Esophagus squamous epithelium (tissue), 5 donors: Measurements from ENCODE around the gene SLC25A45. TPM values are rescaled to one million over a fixed set of nuclear protein-coding genes. Genes with fewer than 3 reads are reported as not detected.
A peak's percentile ranks its signal among the peaks of the same experiment; 100 is the strongest.

Experiments
- DNase-seq: peaks from one replicate; lab custom pipeline; 2025; lab: John Stamatoyannopoulos, UW
- H3K27ac ChIP-seq, 4 donors: fragments of 200-600 bp; sonication (generic); one replicate each; pipeline ENCODE4 v1.5.1; 2016 to 2019; ENCODE audit warnings: mild to moderate bottlenecking in 1 of 4
- H3K27me3 ChIP-seq, 4 donors: fragments of 200-600 bp; sonication (generic); 1 replicate in 3 of 4; 2 replicates in 1 of 4; pipeline versions ENCODE4 v1.5.1 to v1.6.0; 2017 to 2021; ENCODE audit warnings: antibody characterized with exemption in 1 of 4
- H3K36me3 ChIP-seq, 3 donors: fragments of 200-600 bp; sonication (generic); one replicate each; pipeline ENCODE4 v1.5.1; 2016 to 2019
- H3K4me1 ChIP-seq, 3 donors: fragments of 200-600 bp; sonication (generic); one replicate each; pipeline ENCODE4 v1.5.1; 2017 to 2019
- H3K4me3 ChIP-seq, 4 donors: fragments of 200-600 bp; sonication (generic); 1 replicate in 3 of 4; 2 replicates in 1 of 4; pipeline ENCODE4 v1.5.1; 2016 to 2019; ENCODE audit warnings: mild to moderate bottlenecking in 2 of 4, moderate library complexity in 1 of 4
- H3K9me3 ChIP-seq, 3 donors: fragments of 200-600 bp; sonication (generic); one replicate each; pipeline ENCODE4 v1.5.1; 2016 to 2019
- CTCF ChIP-seq, 6 experiments: fragments of 450-650 bp in 4 of 6; fragments of 200-600 bp in 2 of 6; sonication (generic) in 2 of 6; IDR thresholded peaks; one replicate each; pipeline ENCODE4 v1.5.1; 2016 to 2019; ENCODE audit warnings: antibody characterized with exemption in 6 of 6, mild to moderate bottlenecking in 4 of 6, moderate library complexity in 4 of 6
- POLR2A ChIP-seq, 4 donors: fragments of 450-650 bp; IDR thresholded peaks; one replicate each; pipeline ENCODE4 v1.6.1; 2017; ENCODE audit warnings: antibody characterized with exemption in 4 of 4, mild to moderate bottlenecking in 4 of 4, moderate library complexity in 3 of 4
- WGBS, 2 donors: methylation state at CpG; one replicate each; pipeline ENCODE4 v1.1.5; 2018; 5-methylcytosine and 5-hydroxymethylcytosine counted together
- intact Hi-C: fragments of 100-400 bp; cut with DNase I; formaldehyde crosslinking; loops from one replicate; pipeline ENCODE4 v1.15.0; 2022
- total RNA-seq, 4 donors: library from RNA; depleted of rRNA; stranded (reverse); fragments of >200 nt; gene quantifications; one replicate each; pipeline ENCODE4 v1.1.0, GENCODE V29; 2016
- donor health status: DM: yes; HTN: yes; CAD: no.

Gene SLC25A45
- total RNA-seq, 4 donors from 2014 or later = 1.9 to 7.7 (median 4.0) TPM

- peaks cover 0 to 46% (median 38%) of the 10 kb centered on the region in 3 donors for H3K36me3 ChIP-seq
- no peaks in the 10 kb centered on the region for H3K9me3 ChIP-seq
- no peak for DNase-seq
- TF ChIP-seq CTCF (IDR thresholded peaks at IDR 0.05) = no peak
- TF ChIP-seq POLR2A (IDR thresholded peaks at IDR 0.05) = peak in 3 of 4 donors; percentile 44 to 71 (median 61)
- H3K4me1 ChIP-seq = peaks cover 5 to 55% (median 23%) of the 10 kb centered on the region in 3 donors
- peak overlapping the region; percentile 69 to 95 (median 84) for H3K4me3 ChIP-seq
- peak overlapping the region; percentile 99 to 100 (median 100) for H3K27ac ChIP-seq
- WGBS, 2 donors = 0 to 1% methylated on average over 9 of the region's 9 CpGs
- intact Hi-C loops = loop anchor here (10.0 kb wide), 1 partner anchor 49 kb away; no protein-coding TSS in a partner anchor
- no peaks in the 10 kb centered on the region for H3K27me3 ChIP-seq
These were observed 43.8 kb upstream of the SLC25A45 start for GRCh38 chr11:65425971-65426838.

- TF ChIP-seq CTCF (IDR thresholded peaks at IDR 0.05) = peak in 3 of 6 experiments; percentile 46 to 50 (median 48)
- peak in 3 of 4 donors; percentile 55 to 86 (median 59) for TF ChIP-seq POLR2A (IDR thresholded peaks at IDR 0.05)
- peaks cover 12 to 55% (median 23%) of the 10 kb centered on the region in 3 donors for H3K4me1 ChIP-seq
- no peak for DNase-seq
- no peaks in the 10 kb centered on the region for H3K9me3 ChIP-seq
- peak overlapping the region; percentile 99 to 100 (median 100) for H3K27ac ChIP-seq
- peak overlapping the region; percentile 69 to 95 (median 84) for H3K4me3 ChIP-seq
- WGBS, 2 donors = 0 to 1% methylated on average over 8 to 9 of the region's 9 CpGs
- intact Hi-C loops = loop anchor here (10.0 kb wide), 1 partner anchor 49 kb away; no protein-coding TSS in a partner anchor
- peaks cover 0 to 46% (median 38%) of the 10 kb centered on the region in 3 donors for H3K36me3 ChIP-seq
- no peaks in the 10 kb centered on the region for H3K27me3 ChIP-seq
These were observed 42.9 kb upstream of the SLC25A45 start for GRCh38 chr11:65425105-65425970.

- Histone ChIP-seq H3K36me3 (peaks cover 0 to 46% (median 38%) of the 10 kb centered on the region in 3 donors), H3K27ac (peak overlapping the region; percentile 99 to 100 (median 100)), H3K4me3 (peak overlapping the region; percentile 69 to 95 (median 84)), H3K9me3 (no peaks in the 10 kb centered on the region), H3K4me1 (peaks cover 13 to 55% (median 20%) of the 10 kb centered on the region in 3 donors), H3K27me3 (no peaks in the 10 kb centered on the region)
- WGBS, 2 donors = 0% methylated on average over 17 to 18 of the region's 18 CpGs
- no peak for DNase-seq
- TF ChIP-seq POLR2A (IDR thresholded peaks at IDR 0.05) (peak in 1 of 4 donors; percentile 29), CTCF (IDR thresholded peaks at IDR 0.05) (peak in 1 of 6 experiments; percentile 13)
- intact Hi-C loops = loop anchor here (10.0 kb wide), 1 partner anchor 50 kb away; no protein-coding TSS in a partner anchor
These were observed 42.0 kb upstream of the SLC25A45 start for GRCh38 chr11:65424205-65425104.

GRCh38 chr11:65423516-65424204 is 41.2 kb upstream of the SLC25A45 start:
- peak overlapping the region; percentile 99 to 100 (median 100) for H3K27ac ChIP-seq
- TF ChIP-seq CTCF (IDR thresholded peaks at IDR 0.05) (no peak), POLR2A (IDR thresholded peaks at IDR 0.05) (peak in 1 of 4 donors; percentile 13)
- no peaks in the 10 kb centered on the region for H3K9me3 ChIP-seq
- 1% methylated on average over 13 to 15 of the region's 19 CpGs for WGBS, 2 donors
- H3K27me3 ChIP-seq = no peaks in the 10 kb centered on the region
- peaks cover 21 to 55% (median 24%) of the 10 kb centered on the region in 3 donors for H3K4me1 ChIP-seq
- no peak for DNase-seq
- H3K4me3 ChIP-seq = peak overlapping the region; percentile 69 to 95 (median 84)
- H3K36me3 ChIP-seq = peaks cover 0 to 46% (median 38%) of the 10 kb centered on the region in 3 donors
- intact Hi-C loops = loop anchor here (2.0 to 10.0 kb wide), 2 partner anchors 51 to 75 kb away; partner anchors contain the start of gene MALAT1
